ENCODE measurements around the gene AK8.

Gene AK8

GRCh38 chr9:132698989-132699388 lies 179.1 kb downstream of the AK8 start:
- DNase-seq (ENCODE audit: low read depth, low spot score), result no peak
- TF ChIP-seq CTCF (IDR thresholded peaks at IDR 0.05; ENCODE audit: low read depth, low read length), result no peak
- in situ Hi-C loops (cut with HindIII; ENCODE audit: low sequenced_read_pairs), result no loop called here
- no peak overlapping the region for H3K4me3 ChIP-seq (ENCODE audit: low read depth, low read length)

- TF ChIP-seq CTCF (IDR thresholded peaks at IDR 0.05; ENCODE audit: low read depth, low read length), result no peak
- no peak overlapping the region for H3K4me3 ChIP-seq (ENCODE audit: low read depth, low read length)
- no peak for DNase-seq (ENCODE audit: low read depth, low spot score)
- in situ Hi-C loops (cut with HindIII; ENCODE audit: low sequenced_read_pairs), result no loop called here
These were observed 180.9 kb downstream of the AK8 start for GRCh38 chr9:132697230-132697629.

- H3K4me3 ChIP-seq (ENCODE audit: low read depth, low read length), result no peak overlapping the region
- TF ChIP-seq CTCF (IDR thresholded peaks at IDR 0.05; ENCODE audit: low read depth, low read length), result no peak
- in situ Hi-C loops (cut with HindIII; ENCODE audit: low sequenced_read_pairs), result no loop called here
- no peak for DNase-seq (ENCODE audit: low read depth, low spot score)
These were observed 183.9 kb downstream of the AK8 start for GRCh38 chr9:132694144-132694543.

GRCh38 chr9:132690696-132691095 lies 187.4 kb downstream of the AK8 start:
- in situ Hi-C loops (cut with HindIII; ENCODE audit: low sequenced_read_pairs), result no loop called here
- DNase-seq (ENCODE audit: low read depth, low spot score), result no peak
- TF ChIP-seq CTCF (IDR thresholded peaks at IDR 0.05; ENCODE audit: low read depth, low read length), result no peak
- no peak overlapping the region for H3K4me3 ChIP-seq (ENCODE audit: low read depth, low read length)

GRCh38 chr9:132683873-132684272 lies 194.2 kb downstream of the AK8 start:
- no peak overlapping the region for H3K4me3 ChIP-seq (ENCODE audit: low read depth, low read length)
- TF ChIP-seq CTCF (IDR thresholded peaks at IDR 0.05; ENCODE audit: low read depth, low read length), result no peak
- DNase-seq (ENCODE audit: low read depth, low spot score), result no peak
- in situ Hi-C loops (cut with HindIII; ENCODE audit: low sequenced_read_pairs), result no loop called here

GRCh38 chr9:132681561-132681960 lies 196.5 kb downstream of the AK8 start:
- in situ Hi-C loops (cut with HindIII; ENCODE audit: low sequenced_read_pairs), result no loop called here
- no peak for DNase-seq (ENCODE audit: low read depth, low spot score)
- H3K4me3 ChIP-seq (ENCODE audit: low read depth, low read length), result no peak overlapping the region
- TF ChIP-seq CTCF (IDR thresholded peaks at IDR 0.05; ENCODE audit: low read depth, low read length), result no peak

All from astrocyte of the spinal cord (primary cell).